Thyroid gland (tissue), 4 donors: ENCODE data around the gene PCP4L1. TPM values are rescaled to one million over a fixed set of nuclear protein-coding genes. Genes with fewer than 3 reads are reported as not detected.
"Not testable (repeated sequence)": the region's sequence is repeated elsewhere in the genome, so short reads cannot be mapped to it uniquely, and the experiment has no call there.

Experiments
- DNase-seq, 2 donors: peaks; one replicate each; pipeline ENCODE4 v3.0.0-alpha.2; 2019
- H3K27ac ChIP-seq, 3 donors: fragments of 200-600 bp; sonication (generic); 1 replicate in 2 of 3; 2 replicates in 1 of 3; pipeline ENCODE4 v1.5.1; 2016 to 2019; ENCODE audit warnings: mild to moderate bottlenecking in 1 of 3, moderate library complexity in 1 of 3
- H3K27me3 ChIP-seq: fragments of 200-600 bp; sonication (generic); one replicate; pipeline ENCODE4 v1.5.1; 2019
- H3K36me3 ChIP-seq, 2 donors: fragments of 200-600 bp; sonication (generic); one replicate each; pipeline ENCODE4 v1.5.1; 2016 to 2019
- H3K4me1 ChIP-seq, 2 donors: fragments of 200-600 bp; sonication (generic); one replicate each; pipeline ENCODE4 v1.5.1; 2017 to 2019
- H3K4me3 ChIP-seq, 3 donors: fragments of 200-600 bp; sonication (generic); replicated peaks in 1 of 3; 1 replicate in 2 of 3; 2 replicates in 1 of 3; pipeline ENCODE4 v1.5.1; 2016; ENCODE audit warnings: mild to moderate bottlenecking in 1 of 3
- H3K9me3 ChIP-seq: fragments of 200-600 bp; sonication (generic); one replicate; pipeline ENCODE4 v1.5.1; 2017
- CTCF ChIP-seq, 6 experiments: fragments of 200-600 bp in 3 of 6; fragments of 450-650 bp in 3 of 6; sonication (generic) in 3 of 6; IDR thresholded peaks; one replicate each; pipeline ENCODE4 v1.5.1; 2016 to 2019; ENCODE audit warnings: antibody characterized with exemption in 6 of 6, mild to moderate bottlenecking in 2 of 6, inconsistent platforms in 1 of 6, moderate library complexity in 1 of 6
- POLR2A ChIP-seq, 2 donors: fragments of 450-650 bp; IDR thresholded peaks; one replicate each; pipeline ENCODE4 v1.6.1; 2017; ENCODE audit warnings: antibody characterized with exemption in 2 of 2, mild to moderate bottlenecking in 2 of 2, moderate library complexity in 1 of 2
- WGBS, 2 donors: methylation state at CpG; one replicate each; pipeline ENCODE4 v1.1.5; 2017; 5-methylcytosine and 5-hydroxymethylcytosine counted together
- intact Hi-C: fragments of 100-400 bp; cut with DNase I; formaldehyde crosslinking; loops from one replicate; pipeline ENCODE4 v1.15.1; 2023
- total RNA-seq, 4 donors: library from RNA; depleted of rRNA; stranded (reverse); fragments of >200 nt; gene quantifications; one replicate each; pipeline ENCODE4 v1.2.3, GENCODE V29; 2016

PCP4L1 gene
- total RNA-seq, 4 donors from 2014 or later, result 0.39 to 0.83 (median 0.61) TPM

GRCh38 chr1:161311595-161312181, 53.1 kb downstream of the PCP4L1 start:
- Histone ChIP-seq H3K36me3 (no peaks in the 10 kb centered on the region), H3K9me3 (no peaks in the 10 kb centered on the region), H3K27me3 (no peaks in the 10 kb centered on the region), H3K4me3 (no peak overlapping the region), H3K27ac (peak overlapping the region in 2 of 3 donors; percentile 23 to 44), H3K4me1 (peaks cover 7 to 15% of the 10 kb centered on the region in 2 donors)
- 73% methylated on average over 4 of the region's 4 CpGs for WGBS, 2 donors
- TF ChIP-seq CTCF (IDR thresholded peaks at IDR 0.05), result no peak
- TF ChIP-seq POLR2A (IDR thresholded peaks at IDR 0.05), result no peak
- peak; percentile 67 to 76 for DNase-seq
- intact Hi-C loops, result loop anchor here (10.0 kb wide), 1 partner anchor 73 kb away; no protein-coding TSS in a partner anchor

GRCh38 chr1:161313554-161314200, 55.1 kb downstream of the PCP4L1 start:
- H3K27me3 ChIP-seq, result no peaks in the 10 kb centered on the region
- DNase-seq, result peak in 1 of 2 donors; percentile 9
- no peaks in the 10 kb centered on the region for H3K9me3 ChIP-seq
- H3K4me3 ChIP-seq, result peak overlapping the region; percentile 71 to 98 (median 90)
- peak overlapping the region; percentile 83 to 94 (median 92) for H3K27ac ChIP-seq
- WGBS, 2 donors, result 43% methylated on average over 28 of the region's 28 CpGs
- no peak for TF ChIP-seq CTCF (IDR thresholded peaks at IDR 0.05)
- TF ChIP-seq POLR2A (IDR thresholded peaks at IDR 0.05), result no peak
- H3K4me1 ChIP-seq, result peaks cover 7 to 15% of the 10 kb centered on the region in 2 donors
- H3K36me3 ChIP-seq, result no peaks in the 10 kb centered on the region
- intact Hi-C loops, result loop anchor here (10.0 kb wide), 1 partner anchor 71 kb away; no protein-coding TSS in a partner anchor

- TF ChIP-seq POLR2A (IDR thresholded peaks at IDR 0.05) (peak in 1 of 2 donors; percentile 89), CTCF (IDR thresholded peaks at IDR 0.05) (peak in 1 of 6 experiments; percentile 10)
- 0 to 1% methylated on average over 23 to 33 of the region's 45 CpGs for WGBS, 2 donors
- intact Hi-C loops, result loop anchor here (10.0 kb wide), 1 partner anchor 70 kb away; no protein-coding TSS in a partner anchor
Measured at GRCh38 chr1:161314201-161314981, 55.8 kb downstream of the PCP4L1 start, which contains the start of gene SDHC. SDHC (plus strand) TSS chr1:161314381; CDS start chr1:161314406, 25 bp downstream.

GRCh38 chr1:161315841-161316674, 57.5 kb downstream of the PCP4L1 start:
- H3K27me3 ChIP-seq, H3K4me3 ChIP-seq, DNase-seq, H3K27ac ChIP-seq, H3K9me3 ChIP-seq, H3K36me3 ChIP-seq: not testable (repeated sequence)
- H3K4me1 ChIP-seq, result peaks cover 7 to 20% of the 10 kb centered on the region in 2 donors
- WGBS, 2 donors, result 69 to 75% methylated on average over 17 of the region's 17 CpGs
- intact Hi-C loops, result loop anchor here (10.0 kb wide), 1 partner anchor 69 kb away; no protein-coding TSS in a partner anchor

More at GRCh38 chr1:161314201-161314981, 55.8 kb downstream of the PCP4L1 start, which contains the start of gene SDHC:
- Histone ChIP-seq H3K9me3 (no peaks in the 10 kb centered on the region), H3K36me3 (no peaks in the 10 kb centered on the region), H3K27me3 (no peaks in the 10 kb centered on the region), H3K27ac (peak within 1 kb of the TSS; percentile 83 to 94 (median 92)), H3K4me3 (peak within 1 kb of the TSS; percentile 71 to 98 (median 90)), H3K4me1 (peaks cover 7 to 17% of the 10 kb centered on the region in 2 donors)
- DNase-seq, result peak; percentile 90 to 92
